DOHH2 (cell line): Measurements from ENCODE around the gene C8A.

Source experiments
- H3F3A ChIP-seq: fragments of 200-600 bp; sonication (generic), shearing (Covaris generic); 2 replicates; pipeline ENCODE4 v1.6.0; 2016; ENCODE audit warnings: antibody characterized with exemption, mild to moderate bottlenecking; ENCODE audit not compliant: control insufficient read depth, insufficient read depth
- H3K27ac ChIP-seq: fragments of 200-600 bp; sonication (generic); 2 replicates; pipeline ENCODE4 v1.5.1; 2014; ENCODE audit warnings: low read depth, mild to moderate bottlenecking, low read length, moderate library complexity
- H3K27me3 ChIP-seq: fragments of 200-600 bp; sonication (generic); 2 replicates; pipeline ENCODE4 v1.6.1; 2014; ENCODE audit warnings: mild to moderate bottlenecking, low read length, mixed read lengths; ENCODE audit not compliant: control insufficient read depth
- H3K36me3 ChIP-seq: fragments of 200-600 bp; sonication (generic); 2 replicates; pipeline ENCODE4 v1.6.1; 2014; ENCODE audit warnings: mild to moderate bottlenecking, low read length, moderate library complexity, mixed read lengths; ENCODE audit not compliant: control insufficient read depth
- H3K4me1 ChIP-seq: fragments of 200-600 bp; sonication (generic); 2 replicates; pipeline ENCODE4 v1.6.1; 2014; ENCODE audit warnings: mild to moderate bottlenecking, low read length, mixed read lengths; ENCODE audit not compliant: control insufficient read depth
- H3K4me2 ChIP-seq: fragments of 200-600 bp; sonication (generic); 2 replicates; pipeline ENCODE4 v1.6.0; 2014; ENCODE audit warnings: mild to moderate bottlenecking, low read length, moderate library complexity
- H3K4me3 ChIP-seq: fragments of 200-600 bp; sonication (generic); 2 replicates; pipeline ENCODE4 v1.5.1; 2014; ENCODE audit warnings: mild to moderate bottlenecking, low read length, mixed read lengths
- H3K79me2 ChIP-seq: fragments of 200-600 bp; sonication (generic); 2 replicates; pipeline ENCODE4 v1.6.1; 2014; ENCODE audit warnings: mild to moderate bottlenecking, low read length, mixed read lengths; ENCODE audit not compliant: control insufficient read depth
- H3K9me2 ChIP-seq: fragments of 200-600 bp; sonication (generic); replicated peaks from 2 replicates; pipeline ENCODE4 v1.6.1; 2014; ENCODE audit warnings: mild to moderate bottlenecking, low read length, mixed read lengths; ENCODE audit not compliant: control insufficient read depth
- H3K9me3 ChIP-seq: fragments of 200-600 bp; sonication (generic); 2 replicates; pipeline ENCODE4 v1.6.1; 2014; ENCODE audit warnings: antibody characterized with exemption, low read length, mixed read lengths; ENCODE audit not compliant: control insufficient read depth, insufficient read depth
- H4K20me1 ChIP-seq: fragments of 200-600 bp; sonication (generic); 2 replicates; pipeline ENCODE4 v1.6.0; 2014; ENCODE audit warnings: low read depth, mild to moderate bottlenecking, antibody characterized with exemption, low read length, moderate library complexity; ENCODE audit not compliant: control insufficient read depth, insufficient read depth
- EZH2phosphoT487 ChIP-seq: fragments of 200-600 bp; sonication (generic); IDR thresholded peaks from 2 replicates; pipeline ENCODE4 v1.6.1; 2017; ENCODE audit warnings: borderline replicate concordance, mild to moderate bottlenecking, antibody characterized with exemption, low read length, moderate library complexity, mixed read lengths
- TF ChIP-seq, protein P1 (sequence below): fragments of 200-600 bp; sonication (generic); IDR thresholded peaks from one replicate; pipeline ENCODE4 v1.5.1; 2014; ENCODE audit warnings: antibody characterized with exemption, mild to moderate bottlenecking, low read depth, low read length; ENCODE audit not compliant: poor library complexity, severe bottlenecking

C8A gene

DNA sequence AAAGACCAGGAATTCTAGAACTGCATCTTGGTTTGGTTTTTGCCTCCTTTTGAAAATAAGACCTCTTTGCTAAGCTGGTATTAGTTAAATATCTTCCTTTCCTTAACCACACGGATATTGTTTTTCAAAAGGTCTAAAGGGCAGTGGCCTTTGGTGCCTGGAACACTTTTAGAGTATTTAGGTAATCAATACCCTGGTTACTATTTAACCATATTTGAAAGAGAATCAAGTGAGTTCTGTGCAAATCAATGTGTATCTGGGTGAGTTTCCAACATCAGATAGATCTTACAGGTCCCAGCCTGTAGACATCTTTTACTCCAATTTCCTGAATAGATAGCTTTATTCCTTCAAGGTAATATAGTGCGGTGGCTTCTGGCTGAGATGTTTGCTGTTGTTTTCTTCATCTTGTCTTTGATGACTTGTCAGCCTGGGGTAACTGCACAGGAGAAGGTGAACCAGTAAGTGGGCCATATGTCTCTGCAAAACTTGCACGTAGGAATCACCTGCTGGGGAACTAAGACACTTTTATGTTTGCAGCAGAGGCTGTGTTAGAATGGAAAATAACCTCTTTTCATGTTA lies at the start of gene C8A:
Gene C8A (plus strand): TSS at position 277 of the 579 bp plus-strand sequence. CDS start 105 bp downstream, at position 382.
- no peak within 1 kb of the TSS for H3K27ac ChIP-seq
- H3K4me3 ChIP-seq: no peak within 1 kb of the TSS
- no peaks in the 10 kb centered on the region for H3K79me2 ChIP-seq
- TF ChIP-seq, protein P1, sequence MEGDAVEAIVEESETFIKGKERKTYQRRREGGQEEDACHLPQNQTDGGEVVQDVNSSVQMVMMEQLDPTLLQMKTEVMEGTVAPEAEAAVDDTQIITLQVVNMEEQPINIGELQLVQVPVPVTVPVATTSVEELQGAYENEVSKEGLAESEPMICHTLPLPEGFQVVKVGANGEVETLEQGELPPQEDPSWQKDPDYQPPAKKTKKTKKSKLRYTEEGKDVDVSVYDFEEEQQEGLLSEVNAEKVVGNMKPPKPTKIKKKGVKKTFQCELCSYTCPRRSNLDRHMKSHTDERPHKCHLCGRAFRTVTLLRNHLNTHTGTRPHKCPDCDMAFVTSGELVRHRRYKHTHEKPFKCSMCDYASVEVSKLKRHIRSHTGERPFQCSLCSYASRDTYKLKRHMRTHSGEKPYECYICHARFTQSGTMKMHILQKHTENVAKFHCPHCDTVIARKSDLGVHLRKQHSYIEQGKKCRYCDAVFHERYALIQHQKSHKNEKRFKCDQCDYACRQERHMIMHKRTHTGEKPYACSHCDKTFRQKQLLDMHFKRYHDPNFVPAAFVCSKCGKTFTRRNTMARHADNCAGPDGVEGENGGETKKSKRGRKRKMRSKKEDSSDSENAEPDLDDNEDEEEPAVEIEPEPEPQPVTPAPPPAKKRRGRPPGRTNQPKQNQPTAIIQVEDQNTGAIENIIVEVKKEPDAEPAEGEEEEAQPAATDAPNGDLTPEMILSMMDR: no peak
- TF ChIP-seq EZH2phosphoT487: no peak
- no peaks in the 10 kb centered on the region for H3K9me2 ChIP-seq
- no peaks in the 10 kb centered on the region for H3K9me3 ChIP-seq
- H3F3A ChIP-seq: no peaks in the 10 kb centered on the region
- no peaks in the 10 kb centered on the region for H3K4me1 ChIP-seq
- no peak within 1 kb of the TSS for H3K4me2 ChIP-seq
- H4K20me1 ChIP-seq: no peaks in the 10 kb centered on the region
- no peaks in the 10 kb centered on the region for H3K27me3 ChIP-seq
- H3K36me3 ChIP-seq: no peaks in the 10 kb centered on the region

DNA sequence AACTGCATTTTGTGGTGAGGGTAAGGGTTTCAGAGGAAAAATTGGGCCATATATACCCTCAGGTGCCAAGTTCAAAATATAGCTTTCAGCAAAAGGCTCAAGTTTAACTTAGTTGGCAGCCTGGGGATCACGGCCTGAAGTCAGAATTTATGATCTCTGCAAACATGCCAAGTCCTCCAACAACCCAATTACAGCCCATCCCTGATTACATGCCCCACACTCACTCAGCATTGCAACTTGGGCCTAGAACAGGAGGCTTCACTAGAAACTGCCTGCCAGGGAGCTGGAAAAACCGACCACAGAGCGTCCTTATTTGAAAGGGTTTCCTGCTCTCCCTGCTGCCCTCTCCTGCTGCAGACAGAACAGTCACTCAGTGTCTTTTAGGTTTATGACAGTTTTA lies 47.8 kb upstream of the C8A start:
- Histone ChIP-seq H3F3A (no peaks in the 10 kb centered on the region), H3K4me2 (no peak overlapping the region), H4K20me1 (no peaks in the 10 kb centered on the region), H3K36me3 (no peaks in the 10 kb centered on the region), H3K9me2 (no peaks in the 10 kb centered on the region), H3K27ac (no peak overlapping the region), H3K9me3 (no peaks in the 10 kb centered on the region), H3K4me1 (no peaks in the 10 kb centered on the region), H3K4me3 (no peak overlapping the region), H3K79me2 (no peaks in the 10 kb centered on the region), H3K27me3 (no peaks in the 10 kb centered on the region)
- no peak for TF ChIP-seq EZH2phosphoT487
- TF ChIP-seq, protein P1: no peak

DNA sequence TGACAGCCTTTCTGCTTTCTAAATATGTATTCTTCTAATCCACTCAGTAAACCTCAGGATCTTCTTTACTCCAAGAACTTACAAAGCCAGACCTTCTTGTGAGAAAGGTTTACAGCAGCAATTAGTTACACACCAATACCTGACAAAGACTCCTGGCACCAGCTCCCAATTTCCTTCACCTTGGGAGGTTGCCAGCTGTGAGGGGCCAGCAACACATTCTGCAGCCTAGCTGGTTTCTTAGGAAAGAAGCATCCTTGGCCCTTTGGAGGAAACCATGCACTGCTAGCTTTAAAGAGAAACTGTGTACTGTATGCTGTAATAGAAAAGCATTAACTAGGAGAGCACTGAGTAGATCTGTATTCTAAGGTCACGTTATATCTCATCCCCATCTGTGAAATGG lies 46.2 kb upstream of the C8A start:
- Histone ChIP-seq H3K4me3 (no peak overlapping the region), H3K27me3 (no peaks in the 10 kb centered on the region), H3K4me1 (no peaks in the 10 kb centered on the region), H3K9me2 (no peaks in the 10 kb centered on the region), H3K27ac (no peak overlapping the region), H4K20me1 (no peaks in the 10 kb centered on the region), H3K9me3 (no peaks in the 10 kb centered on the region), H3K4me2 (no peak overlapping the region), H3K36me3 (no peaks in the 10 kb centered on the region), H3K79me2 (no peaks in the 10 kb centered on the region), H3F3A (no peaks in the 10 kb centered on the region)
- TF ChIP-seq EZH2phosphoT487: no peak
- TF ChIP-seq, protein P1: no peak

DNA sequence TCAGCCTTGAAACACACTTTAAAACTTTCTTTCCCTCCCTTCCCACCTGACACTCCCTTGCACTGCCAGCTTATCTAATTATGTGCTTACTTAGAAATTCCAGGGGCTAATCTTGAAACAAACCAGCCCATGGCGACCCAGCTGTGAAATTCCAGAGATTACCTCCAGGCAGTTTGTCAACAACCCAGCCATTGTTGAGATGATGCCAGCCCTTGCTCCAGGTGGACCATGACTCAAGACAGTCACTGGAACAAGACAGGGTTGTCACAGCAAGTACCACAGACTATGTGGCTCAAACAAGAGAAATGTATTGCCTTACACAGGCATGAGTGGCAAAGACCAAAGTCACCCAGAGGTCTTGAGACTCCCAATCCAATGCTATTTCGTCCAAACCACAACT lies 43.3 kb upstream of the C8A start:
- TF ChIP-seq, protein P1: no peak
- TF ChIP-seq EZH2phosphoT487: no peak
- no peaks in the 10 kb centered on the region for H3K79me2 ChIP-seq
- no peaks in the 10 kb centered on the region for H3F3A ChIP-seq
- no peaks in the 10 kb centered on the region for H4K20me1 ChIP-seq
- no peaks in the 10 kb centered on the region for H3K9me3 ChIP-seq
- H3K27me3 ChIP-seq: no peaks in the 10 kb centered on the region
- H3K4me1 ChIP-seq: no peaks in the 10 kb centered on the region
- H3K4me3 ChIP-seq: no peak overlapping the region
- no peaks in the 10 kb centered on the region for H3K36me3 ChIP-seq
- no peak overlapping the region for H3K27ac ChIP-seq
- no peaks in the 10 kb centered on the region for H3K9me2 ChIP-seq
- H3K4me2 ChIP-seq: no peak overlapping the region
